Naive thymus-derived CD4-positive, alpha-beta T cell (primary cell): Measurements from ENCODE around the gene NUP210L. TPM values are rescaled to one million over a fixed set of nuclear protein-coding genes. Genes with fewer than 3 reads are reported as not detected.
"Not testable (repeated sequence)": the region's sequence is repeated elsewhere in the genome, so short reads cannot be mapped to it uniquely, and the experiment has no call there.

ENCODE experiments used
- ATAC-seq: fragments of 150-1000 bp; cut with Tn5 transposase; 2 replicates; pipeline ENCODE4 v1.10.0; 2021; ENCODE audit warnings: mild to moderate bottlenecking, moderate library complexity
- CTCF ChIA-PET: fragments of 350-600 bp; sonication (Branson Sonifier 250); formaldehyde crosslinking; loops from one replicate; lab custom pipeline; 2021; ENCODE audit warnings: antibody characterized with exemption; lab: Charles Lee
- POLR2A ChIA-PET: fragments of 350-600 bp; sonication (Branson Sonifier 250); formaldehyde crosslinking; loops from one replicate; lab custom pipeline; 2021; ENCODE audit warnings: antibody characterized with exemption, inconsistent platforms; lab: Charles Lee
- DNase-seq, 9 donors: peaks; one replicate each; pipeline versions ENCODE4 v3.0.0 to v3.0.0-alpha.2; 2020 to 2022; ENCODE audit warnings: mixed read lengths in 1 of 9
- H3K27ac ChIP-seq: one replicate; pipeline ENCODE4 v1.7.0; 2013; ENCODE audit warnings: mild to moderate bottlenecking, low read depth, low read length, moderate library complexity
- H3K27me3 ChIP-seq, 2 donors: one replicate each; pipeline ENCODE4 v1.7.0; 2013; ENCODE audit warnings: low read length in 2 of 2, mild to moderate bottlenecking in 2 of 2, moderate library complexity in 2 of 2; ENCODE audit not compliant: control insufficient read depth in 2 of 2, insufficient read depth in 2 of 2
- H3K36me3 ChIP-seq, 3 experiments: 1 replicate in 2 of 3; 2 replicates in 1 of 3; pipeline ENCODE4 v1.7.0; 2013; ENCODE audit warnings: low read length in 3 of 3, mild to moderate bottlenecking in 3 of 3, moderate library complexity in 1 of 3; ENCODE audit not compliant: insufficient read depth in 3 of 3, control insufficient read depth in 2 of 3
- H3K4me1 ChIP-seq, 2 donors: one replicate each; pipeline ENCODE4 v1.7.0; 2013; ENCODE audit warnings: low read length in 2 of 2, mild to moderate bottlenecking in 2 of 2, moderate library complexity in 1 of 2; ENCODE audit not compliant: control insufficient read depth in 2 of 2, insufficient read depth in 2 of 2
- H3K4me3 ChIP-seq: 2 replicates; pipeline ENCODE4 v1.7.0; 2013; ENCODE audit warnings: mild to moderate bottlenecking, low read length
- H3K9me3 ChIP-seq, 3 experiments: 1 replicate in 2 of 3; 2 replicates in 1 of 3; pipeline ENCODE4 v1.7.0; 2013; ENCODE audit warnings: low read length in 3 of 3; ENCODE audit not compliant: control insufficient read depth in 2 of 3
- H3K27ac Mint-ChIP-seq, 9 donors: one replicate each; pipeline ENCODE4 v1.8.0; 2020 to 2022; ENCODE audit warnings: mixed read lengths in 9 of 9, mild to moderate bottlenecking in 8 of 9, moderate library complexity in 5 of 9, inconsistent platforms in 2 of 9
- H3K27me3 Mint-ChIP-seq, 5 donors: one replicate each; pipeline ENCODE4 v1.8.0; 2021 to 2022; ENCODE audit warnings: mixed read lengths in 5 of 5, mild to moderate bottlenecking in 1 of 5
- H3K36me3 Mint-ChIP-seq, 5 donors: one replicate each; pipeline ENCODE4 v1.8.0; 2020 to 2022; ENCODE audit warnings: mixed read lengths in 5 of 5, mild to moderate bottlenecking in 3 of 5, inconsistent platforms in 1 of 5
- H3K4me1 Mint-ChIP-seq, 7 donors: one replicate each; pipeline ENCODE4 v1.8.0; 2020 to 2022; ENCODE audit warnings: mixed read lengths in 7 of 7, mild to moderate bottlenecking in 3 of 7, inconsistent platforms in 1 of 7
- H3K4me3 Mint-ChIP-seq, 10 donors: one replicate each; pipeline ENCODE4 v1.8.0; 2020 to 2022; ENCODE audit warnings: mild to moderate bottlenecking in 10 of 10, mixed read lengths in 10 of 10, moderate library complexity in 6 of 10, inconsistent platforms in 2 of 10
- H3K9me3 Mint-ChIP-seq, 11 donors: one replicate each; pipeline ENCODE4 v1.8.0; 2020 to 2022; ENCODE audit warnings: mixed read lengths in 11 of 11, mild to moderate bottlenecking in 4 of 11, inconsistent platforms in 1 of 11, moderate library complexity in 1 of 11
- intact Hi-C, 2 donors: fragments of 100-400 bp; cut with micrococcal nuclease; formaldehyde crosslinking; loops; one replicate each; pipeline ENCODE4 v1.15.1; 2023
- polyA plus RNA-seq, 2 donors: library from polyadenylated mRNA; unstranded; fragments of 300-500 nt; fragmentation: Illumina TruSeq; gene quantifications; one replicate each; pipeline ENCODE4 v1.2.3, GENCODE V29; 2021
- total RNA-seq, 6 experiments: library from RNA in 5 of 6; stranded (reverse) in 5 of 6; gene quantifications; 1 replicate in 5 of 6; 2 replicates in 1 of 6; pipeline ENCODE4 v1.2.3 and lab custom pipeline; 2021 to 2026

The NUP210L gene
- total and polyA plus RNA-seq, 7 experiments from 2014 or later = 0.11 to 0.16 (median 0.15) TPM; not detected in 3

GRCh38 chr1:154137888-154138287 is 17.0 kb downstream of the NUP210L start:
- Mint-ChIP-seq H3K36me3 (no peaks in the 10 kb centered on the region), H3K27me3 (no peaks in the 10 kb centered on the region), H3K9me3 (no peaks in the 10 kb centered on the region), H3K4me1 (peaks cover 0 to 6% (median 0%) of the 10 kb centered on the region in 7 donors), H3K27ac (no peak overlapping the region), H3K4me3 (no peak overlapping the region)
- no peak for DNase-seq
- no peaks in the 10 kb centered on the region for H3K4me1 ChIP-seq
- H3K27ac ChIP-seq = no peak overlapping the region
- H3K36me3 ChIP-seq = no peaks in the 10 kb centered on the region
- no peak for ATAC-seq
- CTCF ChIA-PET = interaction anchor here (0.8 kb wide), 1 partner anchor 10 kb away, joined by 3 read pairs; no protein-coding TSS in a partner anchor
- no peaks in the 10 kb centered on the region for H3K9me3 ChIP-seq
- no peaks in the 10 kb centered on the region for H3K27me3 ChIP-seq
- POLR2A ChIA-PET = interaction anchor here (0.7 kb wide), 1 partner anchor 1290 kb away, joined by 3 read pairs; no protein-coding TSS in a partner anchor
- intact Hi-C loops = no loop called here
- H3K4me3 ChIP-seq = no peak overlapping the region

- Mint-ChIP-seq H3K4me3 (no peak overlapping the region), H3K9me3 (no peaks in the 10 kb centered on the region), H3K4me1 (peaks cover 0 to 7% (median 0%) of the 10 kb centered on the region in 7 donors), H3K36me3 (peaks cover 0 to 1% (median 0%) of the 10 kb centered on the region in 5 donors), H3K27me3 (no peaks in the 10 kb centered on the region), H3K27ac (peak overlapping the region in 1 of 9 donors; percentile 28)
- DNase-seq (no peak), ATAC-seq (no peak)
- Histone ChIP-seq H3K4me1 (no peaks in the 10 kb centered on the region), H3K36me3 (no peaks in the 10 kb centered on the region), H3K4me3 (no peak overlapping the region), H3K27me3 (no peaks in the 10 kb centered on the region), H3K9me3 (no peaks in the 10 kb centered on the region), H3K27ac (no peak overlapping the region)
- intact Hi-C loops = no loop called here
- POLR2A ChIA-PET = interaction anchor here (0.6 kb wide), 1 partner anchor 133 kb away, joined by 6 read pairs; no protein-coding TSS in a partner anchor
- CTCF ChIA-PET = interaction anchor here (0.7 kb wide), 1 partner anchor 1642 kb away, joined by 4 read pairs; no protein-coding TSS in a partner anchor
Measured at GRCh38 chr1:154133256-154133655, 21.6 kb downstream of the NUP210L start.

GRCh38 chr1:154129391-154129970 is 25.4 kb downstream of the NUP210L start:
- no peaks in the 10 kb centered on the region for H3K36me3 ChIP-seq
- ChIA-PET CTCF (interaction anchor here (0.7 kb wide), 1 partner anchor 1096 kb away, joined by 3 read pairs; no protein-coding TSS in a partner anchor), POLR2A (no interaction called here)
- H3K36me3 Mint-ChIP-seq = peaks cover 0 to 1% (median 0%) of the 10 kb centered on the region in 5 donors
- no peaks in the 10 kb centered on the region for H3K9me3 ChIP-seq
- no peak overlapping the region for H3K27ac ChIP-seq
- no peak overlapping the region for H3K4me3 ChIP-seq
- H3K27me3 Mint-ChIP-seq = peaks cover 0 to 1% (median 0%) of the 10 kb centered on the region in 5 donors
- no peak overlapping the region for H3K27ac Mint-ChIP-seq
- H3K4me1 ChIP-seq = no peaks in the 10 kb centered on the region
- intact Hi-C loops = no loop called here
- no peaks in the 10 kb centered on the region for H3K9me3 Mint-ChIP-seq
- H3K27me3 ChIP-seq = no peaks in the 10 kb centered on the region
- H3K4me1 Mint-ChIP-seq = peaks cover 0 to 7% (median 0%) of the 10 kb centered on the region in 7 donors
- H3K4me3 Mint-ChIP-seq = no peak overlapping the region
- ATAC-seq = peak; percentile 32
- no peak for DNase-seq

- H3K36me3 ChIP-seq, H3K9me3 ChIP-seq, DNase-seq, H3K27ac Mint-ChIP-seq, H3K4me1 Mint-ChIP-seq, intact Hi-C loops, H3K9me3 Mint-ChIP-seq, H3K27me3 Mint-ChIP-seq, ATAC-seq, H3K4me3 Mint-ChIP-seq, H3K4me1 ChIP-seq, POLR2A ChIA-PET, H3K4me3 ChIP-seq, H3K36me3 Mint-ChIP-seq, H3K27me3 ChIP-seq, H3K27ac ChIP-seq: not testable (repeated sequence)
- CTCF ChIA-PET = interaction anchor here (0.6 kb wide), 1 partner anchor 311 kb away, joined by 3 read pairs; no protein-coding TSS in a partner anchor
Measured at GRCh38 chr1:154123205-154123604, 31.7 kb downstream of the NUP210L start.

- Mint-ChIP-seq H3K4me3 (no peak overlapping the region), H3K27me3 (peaks cover 0 to 8% (median 0%) of the 10 kb centered on the region in 5 donors), H3K9me3 (no peaks in the 10 kb centered on the region), H3K36me3 (peaks cover 0 to 1% (median 0%) of the 10 kb centered on the region in 5 donors), H3K27ac (no peak overlapping the region), H3K4me1 (peaks cover 4 to 15% (median 11%) of the 10 kb centered on the region in 7 donors)
- no peaks in the 10 kb centered on the region for H3K36me3 ChIP-seq
- no peak overlapping the region for H3K4me3 ChIP-seq
- H3K27me3 ChIP-seq = no peaks in the 10 kb centered on the region
- ATAC-seq = no peak
- intact Hi-C loops = loop anchor here in 1 of 2 donors (5.0 kb wide), 1 partner anchor 40 kb away; the partner anchor contains the start of gene NUP210L
- DNase-seq = no peak
- ChIA-PET POLR2A (interaction anchor here (0.7 kb wide), 1 partner anchor 809 kb away, joined by 3 read pairs; no protein-coding TSS in a partner anchor), CTCF (no interaction called here)
- H3K27ac ChIP-seq = no peak overlapping the region
- H3K4me1 ChIP-seq = peaks cover 0 to 10% of the 10 kb centered on the region in 2 donors
- H3K9me3 ChIP-seq = no peaks in the 10 kb centered on the region
Measured at GRCh38 chr1:154117642-154118041, 37.2 kb downstream of the NUP210L start.

GRCh38 chr1:154115180-154115579 is 39.7 kb downstream of the NUP210L start:
- H3K27ac Mint-ChIP-seq = peak overlapping the region in 4 of 9 donors; percentile 8 to 83 (median 46)
- peaks cover 0 to 7% (median 0%) of the 10 kb centered on the region in 5 donors for H3K27me3 Mint-ChIP-seq
- CTCF ChIA-PET = no interaction called here
- ATAC-seq = peak; percentile 75
- Histone ChIP-seq H3K36me3 (no peaks in the 10 kb centered on the region), H3K4me3 (no peak overlapping the region), H3K27ac (no peak overlapping the region), H3K27me3 (no peaks in the 10 kb centered on the region), H3K4me1 (peaks cover 0 to 10% of the 10 kb centered on the region in 2 donors), H3K9me3 (no peaks in the 10 kb centered on the region)
- no peaks in the 10 kb centered on the region for H3K9me3 Mint-ChIP-seq
- intact Hi-C loops = loop anchor here (2.0 to 5.0 kb wide), 2 partner anchors 42 kb away; partner anchors contain the start of gene NUP210L (in 1 of the 2)
- no peak overlapping the region for H3K4me3 Mint-ChIP-seq
- H3K36me3 Mint-ChIP-seq = peaks cover 0 to 3% (median 0%) of the 10 kb centered on the region in 5 donors
- peak in 2 of 9 donors; percentile 10 to 12 for DNase-seq
- H3K4me1 Mint-ChIP-seq = peaks cover 6 to 15% (median 11%) of the 10 kb centered on the region in 7 donors
- POLR2A ChIA-PET = no interaction called here
